Caco-2 (cell line): ENCODE results near the gene RNFT1. TPM values are rescaled to one million over a fixed set of nuclear protein-coding genes. Genes with fewer than 3 reads are reported as not detected.
"Not testable (repeated sequence)": the region's sequence is repeated elsewhere in the genome, so short reads cannot be mapped to it uniquely, and the experiment has no call there.

Source experiments
- BruUV-seq: library from RNA; stranded (reverse); fragments of 400-500 nt; replicated peaks from 2 replicates; lab custom pipeline; 2021; lab: Mats Ljungman, UMichigan
- CTCF ChIA-PET: fragments of 300-600 bp; sonication (Branson Sonifier 250); formaldehyde crosslinking; loops from one replicate; lab custom pipeline; 2022; ENCODE audit warnings: antibody characterized with exemption; lab: Charles Lee
- POLR2A ChIA-PET: fragments of 300-600 bp; sonication (Branson Sonifier 250); formaldehyde crosslinking; loops from one replicate; lab custom pipeline; 2022; ENCODE audit warnings: antibody characterized with exemption; lab: Charles Lee
- DNase-seq, 2 experiments: peaks; one replicate each; pipeline versions ENCODE4 v3.0.0 to v3.0.0-alpha.2; 2020 to 2022
- H3K27me3 ChIP-seq: replicated peaks from 2 replicates; pipeline ENCODE4 v1.6.0; 2011; ENCODE audit warnings: low read length; ENCODE audit not compliant: control insufficient read depth, insufficient read depth
- H3K36me3 ChIP-seq: 2 replicates; pipeline ENCODE4 v1.5.1; 2011; ENCODE audit warnings: low read length; ENCODE audit not compliant: control insufficient read depth, insufficient read depth
- H3K4me1 ChIP-seq: fragments of 250-450 bp; sonication (Bioruptor Pico); 2 replicates; pipeline ENCODE4 v1.5.1; 2020; ENCODE audit warnings: mild to moderate bottlenecking
- H3K4me3 ChIP-seq: 2 replicates; pipeline ENCODE4 v1.5.1; 2011; ENCODE audit warnings: low read depth, mild to moderate bottlenecking, control low read depth, low read length
- H3K9me3 ChIP-seq: fragments of 250-450 bp; sonication (Bioruptor Pico); 2 replicates; pipeline ENCODE4 v1.5.1; 2020; ENCODE audit warnings: mild to moderate bottlenecking, moderate library complexity
- H3K27ac Mint-ChIP-seq: one replicate; pipeline ENCODE4 v1.8.0; 2022; ENCODE audit warnings: mixed read lengths; ENCODE audit not compliant: unreplicated experiment
- H3K27me3 Mint-ChIP-seq: one replicate; pipeline ENCODE4 v1.8.0; 2022; ENCODE audit warnings: mixed read lengths; ENCODE audit not compliant: insufficient read depth, unreplicated experiment
- H3K36me3 Mint-ChIP-seq: one replicate; pipeline ENCODE4 v1.8.0; 2022; ENCODE audit warnings: mild to moderate bottlenecking, mixed read lengths; ENCODE audit not compliant: insufficient read depth, unreplicated experiment
- H3K4me1 Mint-ChIP-seq: one replicate; pipeline ENCODE4 v1.8.0; 2022; ENCODE audit warnings: low read depth, mixed read lengths; ENCODE audit not compliant: unreplicated experiment
- H3K4me3 Mint-ChIP-seq: one replicate; pipeline ENCODE4 v1.8.0; 2022; ENCODE audit warnings: mild to moderate bottlenecking, moderate library complexity, mixed read lengths; ENCODE audit not compliant: unreplicated experiment
- H3K9me3 Mint-ChIP-seq: one replicate; pipeline ENCODE4 v1.8.0; 2022; ENCODE audit warnings: mixed read lengths; ENCODE audit not compliant: unreplicated experiment
- CTCF ChIP-seq, 2 experiments: fragments of 200-600 bp in 1 of 2; IDR thresholded peaks; 1 replicate in 1 of 2; 2 replicates in 1 of 2; pipeline versions ENCODE4 v1.5.1 to v1.8.0; 2011 to 2022; ENCODE audit warnings: antibody characterized with exemption in 1 of 2, control low read depth in 1 of 2, inconsistent platforms in 1 of 2, low read depth in 1 of 2, low read length in 1 of 2, mild to moderate bottlenecking in 1 of 2, moderate library complexity in 1 of 2; ENCODE audit not compliant: insufficient read depth in 1 of 2, severe bottlenecking in 1 of 2, unreplicated experiment in 1 of 2
- intact Hi-C: fragments of 100-400 bp; cut with micrococcal nuclease; formaldehyde crosslinking; loops from one replicate; pipeline ENCODE4 v1.10.0; 2022; ENCODE audit not compliant: unreplicated experiment
- total RNA-seq: library from RNA; stranded (reverse); gene quantifications from 2 replicates; pipeline ENCODE4 v1.2.3, GENCODE V29; 2022

RNFT1 gene
- total RNA-seq, 1 experiment from 2014 or later, result 26.3 TPM

- ChIA-PET POLR2A (no interaction called here), CTCF (no interaction called here)
- intact Hi-C loops, result no loop called here
- DNase-seq, result no peak
- no peak overlapping the region for H3K4me3 ChIP-seq
- no TSS peak for BruUV-seq
- peaks cover 48% of the 10 kb centered on the region for H3K36me3 Mint-ChIP-seq
- no peaks in the 10 kb centered on the region for H3K4me1 Mint-ChIP-seq
- no peaks in the 10 kb centered on the region for H3K27me3 Mint-ChIP-seq
- no peaks in the 10 kb centered on the region for H3K27me3 ChIP-seq
- no peak overlapping the region for H3K4me3 Mint-ChIP-seq
- no peaks in the 10 kb centered on the region for H3K9me3 ChIP-seq
- no peak for TF ChIP-seq CTCF (IDR thresholded peaks at IDR 0.05; ENCODE audit: insufficient read depth in 1 of 2, low read depth in 1 of 2, low read length in 1 of 2, severe bottlenecking in 1 of 2, unreplicated experiment in 1 of 2)
- no peaks in the 10 kb centered on the region for H3K9me3 Mint-ChIP-seq
- H3K4me1 ChIP-seq, result no peaks in the 10 kb centered on the region
- no peak overlapping the region for H3K27ac Mint-ChIP-seq
- no peaks in the 10 kb centered on the region for H3K36me3 ChIP-seq
These were observed 14.5 kb downstream of the RNFT1 start for GRCh38 chr17:59950049-59950448.

- DNase-seq, H3K27ac Mint-ChIP-seq, H3K36me3 ChIP-seq, H3K4me3 ChIP-seq, H3K27me3 Mint-ChIP-seq, H3K4me1 ChIP-seq, H3K4me1 Mint-ChIP-seq, BruUV-seq, intact Hi-C loops, H3K27me3 ChIP-seq, H3K9me3 ChIP-seq, H3K4me3 Mint-ChIP-seq, H3K9me3 Mint-ChIP-seq, CTCF ChIA-PET: not testable (repeated sequence)
- H3K36me3 Mint-ChIP-seq, result peaks cover 51% of the 10 kb centered on the region
- POLR2A ChIA-PET, result interaction anchor here (0.5 to 0.6 kb wide), 2 partner anchors 87 to 308 kb away, joined by 3 to 6 read pairs; no protein-coding TSS in a partner anchor
These were observed 17.2 kb downstream of the RNFT1 start for GRCh38 chr17:59947310-59947709.

- H3K4me3 ChIP-seq, H3K27ac Mint-ChIP-seq, H3K9me3 ChIP-seq, DNase-seq, BruUV-seq, POLR2A ChIA-PET, H3K4me1 ChIP-seq, H3K27me3 Mint-ChIP-seq, H3K9me3 Mint-ChIP-seq, H3K4me1 Mint-ChIP-seq, H3K4me3 Mint-ChIP-seq, intact Hi-C loops, H3K36me3 ChIP-seq, H3K27me3 ChIP-seq: not testable (repeated sequence)
- CTCF ChIA-PET, result interaction anchor here (1.0 kb wide), 1 partner anchor 18 kb away, joined by 3 read pairs; the partner anchor contains the start of gene RNFT1
- H3K36me3 Mint-ChIP-seq, result peaks cover 55% of the 10 kb centered on the region
These were observed 18.1 kb downstream of the RNFT1 start for GRCh38 chr17:59946433-59946832.

GRCh38 chr17:59941131-59941530 lies 23.4 kb downstream of the RNFT1 start:
- H3K27ac Mint-ChIP-seq, result no peak overlapping the region
- no peaks in the 10 kb centered on the region for H3K27me3 ChIP-seq
- CTCF ChIA-PET, result no interaction called here
- no peak for DNase-seq
- no peaks in the 10 kb centered on the region for H3K27me3 Mint-ChIP-seq
- no peaks in the 10 kb centered on the region for H3K9me3 ChIP-seq
- H3K4me3 ChIP-seq, result no peak overlapping the region
- no peaks in the 10 kb centered on the region for H3K4me1 Mint-ChIP-seq
- POLR2A ChIA-PET, result no interaction called here
- H3K4me3 Mint-ChIP-seq, result no peak overlapping the region
- no peaks in the 10 kb centered on the region for H3K36me3 ChIP-seq
- H3K4me1 ChIP-seq, result no peaks in the 10 kb centered on the region
- H3K36me3 Mint-ChIP-seq, result peaks cover 80% of the 10 kb centered on the region
- no peaks in the 10 kb centered on the region for H3K9me3 Mint-ChIP-seq
- BruUV-seq, result no TSS peak
- intact Hi-C loops, result no loop called here
- TF ChIP-seq CTCF (IDR thresholded peaks at IDR 0.05; ENCODE audit: insufficient read depth in 1 of 2, low read depth in 1 of 2, low read length in 1 of 2, severe bottlenecking in 1 of 2, unreplicated experiment in 1 of 2), result no peak

GRCh38 chr17:59940697-59941096 lies 23.8 kb downstream of the RNFT1 start:
- POLR2A ChIA-PET, DNase-seq, H3K9me3 Mint-ChIP-seq, H3K36me3 ChIP-seq, intact Hi-C loops, CTCF ChIA-PET, H3K27me3 Mint-ChIP-seq, H3K4me3 ChIP-seq, H3K27ac Mint-ChIP-seq, H3K27me3 ChIP-seq, BruUV-seq, H3K4me1 ChIP-seq, H3K4me3 Mint-ChIP-seq, H3K9me3 ChIP-seq, H3K4me1 Mint-ChIP-seq: not testable (repeated sequence)
- peaks cover 80% of the 10 kb centered on the region for H3K36me3 Mint-ChIP-seq

- H3K4me3 Mint-ChIP-seq, DNase-seq, intact Hi-C loops, H3K9me3 Mint-ChIP-seq, H3K4me1 ChIP-seq, H3K27me3 Mint-ChIP-seq, H3K4me1 Mint-ChIP-seq, H3K4me3 ChIP-seq, BruUV-seq, H3K36me3 ChIP-seq, CTCF ChIA-PET, POLR2A ChIA-PET, H3K9me3 ChIP-seq, H3K27me3 ChIP-seq, H3K27ac Mint-ChIP-seq: not testable (repeated sequence)
- peaks cover 90% of the 10 kb centered on the region for H3K36me3 Mint-ChIP-seq
These were observed 31.2 kb downstream of the RNFT1 start for GRCh38 chr17:59933317-59933716.
